Tibial nerve (tissue), 3 donors: Measurements from ENCODE around the gene ABHD11.

Source experiments
- CTCF ChIP-seq, 5 experiments: fragments of 200-600 bp in 3 of 5; fragments of 450-650 bp in 2 of 5; sonication (generic) in 3 of 5; IDR thresholded peaks; one replicate each; pipeline ENCODE4 v1.5.1; 2016 to 2019; ENCODE audit warnings: antibody characterized with exemption in 5 of 5, mild to moderate bottlenecking in 3 of 5, moderate library complexity in 2 of 5
- POLR2A ChIP-seq, 2 donors: fragments of 450-650 bp; IDR thresholded peaks; one replicate each; pipeline ENCODE4 v1.6.1; 2017; ENCODE audit warnings: antibody characterized with exemption in 2 of 2, mild to moderate bottlenecking in 2 of 2, moderate library complexity in 2 of 2

DNA sequence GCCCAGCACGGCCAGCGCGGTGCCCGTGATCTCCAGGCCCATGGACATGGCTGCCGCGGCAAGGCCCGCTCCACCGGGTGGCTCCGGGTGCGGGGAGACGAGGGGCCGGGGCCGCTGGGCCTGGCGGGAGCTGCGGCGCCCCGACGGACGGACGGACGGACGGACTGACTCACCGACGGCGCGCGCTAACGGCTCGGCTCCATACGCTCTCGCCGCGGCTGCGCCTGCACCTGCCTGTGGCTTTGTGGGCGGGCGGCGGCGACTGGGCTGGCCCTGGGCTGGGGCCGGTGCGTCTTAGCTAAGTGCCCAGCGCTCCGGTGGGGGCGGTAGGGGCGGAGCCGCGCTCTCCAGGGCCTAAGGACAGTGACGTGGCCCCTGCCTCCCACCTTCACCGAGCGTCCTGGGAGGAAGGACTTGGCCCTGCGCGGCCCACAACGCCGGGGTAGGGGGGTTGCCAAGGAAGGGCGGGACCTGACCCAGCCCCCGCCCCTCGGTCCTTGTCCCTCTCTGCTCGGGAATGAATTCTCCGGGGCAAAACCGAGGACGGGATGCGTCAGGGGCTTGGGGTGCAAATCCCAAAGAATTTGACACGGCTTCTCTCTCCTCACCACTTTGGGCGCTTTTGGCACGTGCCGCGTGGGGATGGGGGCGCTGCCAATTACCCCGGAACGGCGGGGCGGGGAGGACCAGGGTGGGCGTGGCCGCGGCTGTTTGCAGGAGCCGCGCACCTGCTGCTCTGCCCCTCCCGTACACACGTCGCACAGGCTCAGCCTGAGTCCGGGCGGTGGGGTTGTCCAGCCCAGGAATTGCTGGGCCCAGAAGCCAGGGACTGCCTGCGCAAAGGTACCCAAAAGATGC lies 31.6 kb upstream of the ABHD11 start, which contains the start of gene CLDN3:
- TF ChIP-seq CTCF (IDR thresholded peaks at IDR 0.05) (no peak), POLR2A (IDR thresholded peaks at IDR 0.05) (no peak)
